Stimulated activated CD4-positive, alpha-beta T cell treated with anti-CD3 and anti-CD28 coated beads, Interleukin-1b, Interleukin-23, amount 100 ng/mL, for 4 hours (primary cell): Measurements from ENCODE around the gene GALNT2.

Experiments
- DNase-seq, 2 donors: peaks; one replicate each; pipeline ENCODE4 v3.0.0-alpha.2; 2020; ENCODE audit warnings: low read depth in 2 of 2

GALNT2 gene

GRCh38 chr1:230256896-230257295 lies 189.9 kb downstream of the GALNT2 start:
- no peak for DNase-seq

GRCh38 chr1:230259621-230260020 lies 192.6 kb downstream of the GALNT2 start:
- no peak for DNase-seq

- DNase-seq, result no peak
Measured at GRCh38 chr1:230260831-230261230, 193.8 kb downstream of the GALNT2 start.

GRCh38 chr1:230261928-230262650 lies 195.1 kb downstream of the GALNT2 start:
- no peak for DNase-seq

- DNase-seq, result no peak
Measured at GRCh38 chr1:230262867-230263567, 196.0 kb downstream of the GALNT2 start.

DNA sequence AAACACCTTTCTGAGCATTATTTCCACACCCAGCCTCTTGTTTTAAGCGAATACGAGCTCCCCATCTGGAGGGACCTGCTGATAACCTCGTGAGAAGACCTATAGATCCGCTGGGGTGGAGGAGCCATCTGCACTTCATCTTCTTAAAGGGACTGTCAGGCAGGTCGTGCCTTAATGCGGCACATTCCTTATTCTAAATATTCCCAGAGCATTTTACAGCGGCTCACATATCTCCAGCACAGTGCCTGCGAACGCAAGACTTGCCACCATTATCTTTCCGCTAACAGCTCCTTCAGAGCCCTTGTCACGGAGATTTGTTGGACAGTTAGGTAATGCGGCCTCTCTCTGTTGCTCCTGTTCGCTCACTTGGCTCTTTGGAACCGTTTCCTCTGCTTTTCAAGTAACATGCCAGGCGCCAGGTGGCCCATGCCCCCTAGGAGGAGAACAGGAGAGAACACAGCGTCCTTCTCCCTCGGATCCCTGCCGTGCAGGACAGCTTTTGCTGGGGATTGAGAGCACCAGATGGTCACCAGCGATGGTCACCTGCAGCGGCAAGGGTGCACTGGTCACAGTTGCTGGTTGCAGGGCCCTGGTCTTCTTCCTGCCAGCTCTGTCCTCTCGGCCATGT lies 196.6 kb downstream of the GALNT2 start:
- no peak for DNase-seq

GRCh38 chr1:230264342-230264741 lies 197.3 kb downstream of the GALNT2 start:
- no peak for DNase-seq

DNA sequence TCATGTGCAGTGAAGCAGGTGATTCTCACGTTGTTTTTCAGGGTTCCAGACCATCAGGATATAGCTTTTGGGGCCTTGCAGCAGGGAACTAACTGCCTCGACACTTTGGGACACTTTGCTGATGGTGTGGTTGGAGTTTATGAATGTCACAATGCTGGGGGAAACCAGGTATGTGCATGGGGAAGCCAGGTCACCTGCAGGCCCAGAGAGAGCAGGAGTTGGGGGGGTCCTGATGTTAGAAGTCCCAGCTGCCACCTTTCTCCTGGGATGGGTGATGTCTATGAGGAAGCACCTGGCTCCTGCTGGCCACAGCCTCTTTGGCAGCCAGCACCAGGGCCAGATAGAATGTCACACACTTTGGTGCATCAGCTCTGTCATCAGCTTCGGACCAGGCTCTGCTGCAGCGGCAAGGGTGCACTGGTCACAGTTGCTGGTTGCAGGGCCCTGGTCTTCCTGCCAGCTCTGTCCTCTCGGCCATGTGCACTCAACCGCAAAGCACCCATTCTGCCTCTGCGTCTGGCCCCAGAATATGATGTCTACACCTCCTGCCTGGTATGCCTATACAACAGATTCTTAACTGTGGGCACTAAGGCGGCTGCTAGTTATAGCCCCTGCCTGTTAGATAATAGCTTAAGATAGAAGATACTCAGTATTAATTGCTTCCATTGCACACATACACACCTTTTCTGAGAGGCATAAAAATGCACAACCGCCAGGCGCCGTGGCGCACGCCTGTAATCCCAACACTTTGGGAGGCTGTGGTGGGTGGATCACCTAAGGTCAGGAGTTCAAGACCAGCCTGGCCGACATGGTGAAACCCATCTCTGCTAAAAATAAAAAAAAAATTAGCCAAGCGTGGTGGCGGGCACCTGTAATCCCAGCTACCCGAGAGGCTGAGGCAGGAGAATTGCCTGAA lies 198.4 kb downstream of the GALNT2 start:
- no peak for DNase-seq

DNA sequence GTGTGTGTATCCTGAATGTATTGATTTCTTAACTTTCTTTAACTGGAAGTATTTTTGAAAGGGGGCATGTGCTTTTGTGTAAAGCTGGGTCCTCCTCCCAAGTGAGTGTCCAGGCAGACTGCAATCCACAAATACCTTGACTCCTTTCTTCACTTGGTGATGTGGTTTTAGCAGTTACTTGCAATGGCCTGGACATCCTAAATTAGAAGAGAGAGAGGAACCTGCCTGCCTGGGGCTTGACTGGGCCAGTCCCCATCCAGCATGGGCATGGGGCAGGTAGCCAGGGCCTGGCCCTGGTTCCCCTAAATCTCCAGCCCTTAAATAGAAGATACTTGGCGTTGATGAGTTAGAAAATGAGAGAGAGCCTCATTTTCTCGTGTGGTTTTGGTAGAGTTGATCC lies 199.4 kb downstream of the GALNT2 start:
- no peak for DNase-seq

DNA sequence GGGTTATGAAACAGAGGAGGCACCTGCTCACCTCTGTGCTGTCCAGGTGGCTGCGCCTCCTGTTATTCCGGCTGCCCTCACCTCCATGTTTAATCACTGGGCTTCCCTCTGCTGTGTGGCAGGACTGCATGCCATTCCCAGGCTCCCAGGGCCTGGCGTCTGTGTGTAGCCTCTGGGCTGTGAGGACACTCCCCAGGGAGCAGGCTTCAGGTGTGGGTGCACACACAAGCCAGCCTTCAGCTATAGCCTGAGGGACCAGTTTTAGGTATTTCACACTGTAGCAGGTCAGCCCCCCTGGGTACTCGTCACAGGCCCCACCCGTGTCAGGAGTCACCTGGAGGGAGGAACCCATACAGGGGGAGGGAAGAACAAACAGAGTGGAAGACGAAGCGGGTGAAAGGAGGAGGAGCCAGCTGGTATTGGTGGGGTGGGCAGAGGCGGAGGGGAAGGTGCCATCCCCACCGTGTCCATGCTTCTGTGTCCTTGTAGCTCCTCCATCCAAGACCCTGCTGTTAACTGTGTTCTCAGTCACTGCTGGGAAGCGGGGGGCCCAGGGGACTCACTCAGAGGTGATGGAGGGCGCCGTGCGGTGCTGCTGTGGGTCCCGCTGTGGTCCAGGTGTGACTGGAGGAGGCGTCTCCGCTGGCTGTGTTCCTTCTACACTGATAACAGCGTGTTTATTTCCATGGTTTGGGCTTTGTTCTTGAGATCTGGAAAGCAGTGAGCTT lies 200.5 kb downstream of the GALNT2 start:
- DNase-seq, result no peak

- no peak for DNase-seq
Measured at GRCh38 chr1:230268371-230269170, 201.5 kb downstream of the GALNT2 start.

DNA sequence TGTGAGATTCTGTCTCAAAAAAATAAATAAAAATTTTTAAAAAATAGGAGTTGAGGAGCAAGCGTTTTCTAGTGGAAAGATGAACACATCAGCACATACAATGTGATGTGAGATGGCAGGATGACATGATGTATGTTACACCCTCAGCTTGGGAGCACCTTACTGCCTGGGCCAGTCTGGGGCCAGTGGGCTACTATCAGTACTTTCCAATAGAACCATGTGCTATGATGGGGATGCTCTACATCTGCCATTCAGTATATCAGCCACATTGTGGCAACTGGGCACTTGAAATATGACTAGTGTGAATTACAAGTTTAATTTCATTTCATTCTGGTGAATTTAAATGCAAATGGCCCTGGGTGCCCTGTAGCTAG lies 203.1 kb downstream of the GALNT2 start:
- no peak for DNase-seq

DNA sequence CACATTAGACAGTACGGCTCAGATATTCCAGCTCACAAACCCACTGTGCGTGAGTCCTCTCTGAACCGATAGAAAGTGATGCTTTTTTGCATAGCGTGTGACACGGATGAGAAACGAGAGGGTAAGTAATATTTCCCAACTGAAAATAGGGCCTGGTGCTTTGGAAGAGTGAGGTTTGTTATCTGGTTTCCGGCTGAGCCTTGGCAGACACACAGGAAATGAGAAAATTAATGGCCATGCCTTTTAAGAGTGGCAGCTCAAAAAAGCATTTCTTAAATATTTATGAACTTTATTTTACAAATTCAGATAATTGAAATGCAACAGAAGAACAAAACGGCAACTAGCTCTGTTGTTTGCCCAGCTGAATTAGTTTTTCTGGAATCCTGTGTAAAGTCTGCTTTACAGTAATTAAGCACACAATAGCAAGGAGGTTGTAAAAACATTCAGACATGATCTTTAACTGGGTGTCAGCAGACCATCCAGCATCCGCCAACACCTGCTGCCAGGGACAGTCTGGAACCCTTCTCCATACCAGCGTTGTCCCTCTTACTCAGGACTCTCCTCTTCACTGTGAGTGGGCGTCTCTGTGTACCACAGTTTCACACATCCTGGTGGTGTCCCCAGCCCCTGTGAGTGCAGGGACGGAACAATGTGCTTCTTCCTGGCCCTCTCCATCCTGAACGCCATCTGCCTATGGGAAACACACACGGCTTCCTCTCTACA lies 203.7 kb downstream of the GALNT2 start:
- DNase-seq, result no peak

- DNase-seq, result no peak
Measured at GRCh38 chr1:230271300-230272035, 204.4 kb downstream of the GALNT2 start.

GRCh38 chr1:230272557-230272956 lies 205.5 kb downstream of the GALNT2 start:
- DNase-seq, result no peak

DNA sequence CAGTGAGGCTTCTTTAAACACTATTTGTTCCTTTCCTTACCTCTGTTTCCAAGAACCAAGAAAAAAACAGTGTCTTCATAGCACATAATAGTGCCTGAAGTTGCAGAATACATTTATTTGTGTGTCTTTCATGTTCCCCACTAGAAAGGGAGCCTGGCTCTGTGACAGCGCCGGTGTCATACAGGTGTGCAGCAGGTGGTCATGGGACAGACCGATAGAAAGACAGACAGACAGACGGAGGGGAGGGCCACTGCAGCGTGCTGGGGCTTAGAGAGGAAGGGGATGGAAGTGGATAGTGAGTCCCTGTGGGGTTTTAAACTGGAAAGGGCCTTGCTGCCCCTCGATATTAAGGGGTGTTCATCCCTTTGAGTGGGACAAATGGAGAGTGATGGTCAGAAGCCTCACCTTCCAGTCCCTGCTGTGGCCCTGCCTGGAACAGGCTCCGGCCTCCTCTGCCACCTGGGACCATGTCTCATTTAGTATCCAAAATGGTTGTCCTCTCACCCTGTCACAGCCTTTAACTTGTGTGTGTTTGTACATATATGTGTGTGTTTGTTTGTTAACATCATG lies 206.2 kb downstream of the GALNT2 start:
- no peak for DNase-seq

GRCh38 chr1:230274254-230274653 lies 207.2 kb downstream of the GALNT2 start:
- DNase-seq, result no peak

DNA sequence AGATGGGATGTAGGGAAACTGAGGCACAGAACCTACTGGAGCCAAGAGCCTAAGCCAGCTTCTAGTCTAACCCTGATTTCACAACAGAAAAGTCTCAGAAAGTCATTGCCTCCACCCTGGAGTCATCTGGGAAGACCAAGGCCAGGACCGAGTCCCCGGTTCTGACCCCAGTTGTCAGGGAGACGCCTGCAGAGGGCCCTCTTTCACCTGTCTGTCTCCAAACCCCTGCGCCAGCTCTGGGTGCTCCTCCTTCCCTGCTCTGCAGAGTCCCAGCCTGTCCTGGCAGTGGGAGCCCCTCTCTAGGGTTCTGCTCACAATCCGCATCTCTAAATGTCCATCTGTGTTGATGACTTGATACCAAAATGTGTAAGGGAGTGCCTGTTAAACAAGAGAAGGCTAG lies 209.4 kb downstream of the GALNT2 start:
- DNase-seq, result no peak
